H9 (cell line): ENCODE data around the gene GPC6. TPM values are rescaled to one million over a fixed set of nuclear protein-coding genes. Genes with fewer than 3 reads are reported as not detected.

ENCODE experiments used
- DNase-seq: peaks from one replicate; pipeline ENCODE4 v3.0.0-alpha.2; 2017
- H2AFZ ChIP-seq: one replicate; pipeline ENCODE4 v1.6.1; 2013; ENCODE audit warnings: mild to moderate bottlenecking, low read length, control low read depth, moderate library complexity
- H2AK5ac ChIP-seq: 2 replicates; pipeline ENCODE4 v1.6.1; 2013; ENCODE audit warnings: low read length, control low read depth, mixed read lengths; ENCODE audit not compliant: insufficient read length
- H2BK120ac ChIP-seq: one replicate; pipeline ENCODE4 v1.6.1; 2013; ENCODE audit warnings: low read depth, mild to moderate bottlenecking, low read length, control low read depth, inconsistent platforms; ENCODE audit not compliant: poor library complexity, severe bottlenecking
- H2BK12ac ChIP-seq: 2 replicates; pipeline ENCODE4 v1.6.1; 2013; ENCODE audit warnings: low read length, control low read depth, mixed read lengths, low read depth; ENCODE audit not compliant: insufficient read length
- H2BK15ac ChIP-seq: 2 replicates; pipeline ENCODE4 v1.6.1; 2013; ENCODE audit warnings: low read depth, low read length, control low read depth
- H2BK20ac ChIP-seq: one replicate; pipeline ENCODE4 v1.6.1; 2013; ENCODE audit warnings: low read depth, mild to moderate bottlenecking, low read length, control low read depth, inconsistent platforms; ENCODE audit not compliant: poor library complexity, severe bottlenecking
- H2BK5ac ChIP-seq: 2 replicates; pipeline ENCODE4 v1.6.1; 2013; ENCODE audit warnings: low read length, control low read depth, mixed read lengths; ENCODE audit not compliant: insufficient read length
- H3K14ac ChIP-seq: 2 replicates; pipeline ENCODE4 v1.6.1; 2013; ENCODE audit warnings: low read length, control low read depth; ENCODE audit not compliant: insufficient read depth
- H3K18ac ChIP-seq: 2 replicates; pipeline ENCODE4 v1.6.1; 2013; ENCODE audit warnings: low read depth, mild to moderate bottlenecking, mixed read lengths, low read length, control low read depth; ENCODE audit not compliant: insufficient read length
- H3K23ac ChIP-seq: 2 replicates; pipeline ENCODE4 v1.6.1; 2013; ENCODE audit warnings: low read length, control low read depth, mixed read lengths, low read depth; ENCODE audit not compliant: insufficient read length
- H3K23me2 ChIP-seq: 2 replicates; pipeline ENCODE4 v1.6.1; 2013; ENCODE audit warnings: low read depth, mild to moderate bottlenecking, mixed read lengths, low read length, control low read depth; ENCODE audit not compliant: insufficient read length, poor library complexity, severe bottlenecking
- H3K27ac ChIP-seq: 2 replicates; pipeline ENCODE4 v1.5.1; 2013; ENCODE audit warnings: low read length, control low read depth, mixed read lengths, low read depth; ENCODE audit not compliant: insufficient read length
- H3K27me3 ChIP-seq: 2 replicates; pipeline ENCODE4 v1.6.1; 2013; ENCODE audit warnings: low read length, control low read depth, inconsistent platforms; ENCODE audit not compliant: insufficient read depth
- H3K4ac ChIP-seq: 2 replicates; pipeline ENCODE4 v1.6.1; 2013; ENCODE audit warnings: low read depth, mild to moderate bottlenecking, control low read depth, inconsistent platforms, low read length, moderate library complexity
- H3K4me1 ChIP-seq: 2 replicates; pipeline ENCODE4 v1.6.1; 2013; ENCODE audit warnings: low read length, control low read depth, inconsistent platforms; ENCODE audit not compliant: insufficient read depth
- H3K4me2 ChIP-seq: 2 replicates; pipeline ENCODE4 v1.6.1; 2013; ENCODE audit warnings: low read length, control low read depth, mixed read lengths; ENCODE audit not compliant: insufficient read length, insufficient read depth
- H3K56ac ChIP-seq: 2 replicates; pipeline ENCODE4 v1.6.1; 2013; ENCODE audit warnings: low read depth, mild to moderate bottlenecking, mixed read lengths, low read length, control low read depth; ENCODE audit not compliant: insufficient read length
- H3K79me1 ChIP-seq: 2 replicates; pipeline ENCODE4 v1.6.1; 2013; ENCODE audit warnings: low read depth, mild to moderate bottlenecking, moderate library complexity, low read length, control low read depth, inconsistent platforms; ENCODE audit not compliant: insufficient read depth, poor library complexity, severe bottlenecking
- H3K79me2 ChIP-seq: 2 replicates; pipeline ENCODE4 v1.6.1; 2013; ENCODE audit warnings: low read length, control low read depth, inconsistent platforms; ENCODE audit not compliant: insufficient read depth
- H3K9ac ChIP-seq: 2 replicates; pipeline ENCODE4 v1.6.1; 2013; ENCODE audit warnings: low read length, control low read depth, mixed read lengths; ENCODE audit not compliant: insufficient read length; ENCODE audit errors: extremely low read depth
- H3K9me3 ChIP-seq: one replicate; pipeline ENCODE4 v1.6.1; 2013; ENCODE audit warnings: low read depth, low read length, inconsistent platforms; ENCODE audit not compliant: control insufficient read depth
- H3T11ph ChIP-seq: one replicate; pipeline ENCODE4 v1.6.1; 2013; ENCODE audit warnings: mild to moderate bottlenecking, low read length, control low read depth, inconsistent platforms
- H4K20me1 ChIP-seq: one replicate; pipeline ENCODE4 v1.6.1; 2013; ENCODE audit not compliant: control insufficient read depth, insufficient read length, insufficient read depth
- H4K5ac ChIP-seq: 2 replicates; pipeline ENCODE4 v1.6.1; 2013; ENCODE audit warnings: low read depth, mild to moderate bottlenecking, mixed read lengths, low read length, control low read depth; ENCODE audit not compliant: insufficient read length
- H4K8ac ChIP-seq: replicated peaks from 2 replicates; pipeline ENCODE4 v1.6.1; 2013; ENCODE audit warnings: low read length, control low read depth, mixed read lengths, low read depth; ENCODE audit not compliant: insufficient read length
- H4K91ac ChIP-seq: 2 replicates; pipeline ENCODE4 v1.6.1; 2013; ENCODE audit warnings: low read depth, mild to moderate bottlenecking, moderate library complexity, mixed read lengths, low read length, control low read depth; ENCODE audit not compliant: insufficient read length
- H3K27ac Mint-ChIP-seq, 3 experiments: 2 replicates in 2 of 3; 3 replicates in 1 of 3; pipeline ENCODE4 v1.8.0; 2020 to 2021; ENCODE audit warnings: mixed read lengths in 3 of 3, mild to moderate bottlenecking in 1 of 3, moderate library complexity in 1 of 3
- H3K27me3 Mint-ChIP-seq: 2 replicates; pipeline ENCODE4 v1.8.0; 2021; ENCODE audit warnings: low read depth, mild to moderate bottlenecking, moderate library complexity, mixed read lengths
- H3K36me3 Mint-ChIP-seq, 3 experiments: 2 replicates in 2 of 3; 3 replicates in 1 of 3; pipeline ENCODE4 v1.8.0; 2020 to 2021; ENCODE audit warnings: low read depth in 3 of 3, mixed read lengths in 3 of 3; ENCODE audit not compliant: insufficient read depth in 1 of 3
- H3K4me1 Mint-ChIP-seq, 2 experiments: 2 replicates each; pipeline ENCODE4 v1.8.0; 2020; ENCODE audit warnings: mixed read lengths in 2 of 2
- H3K4me3 Mint-ChIP-seq, 2 experiments: 2 replicates in 1 of 2; 3 replicates in 1 of 2; pipeline ENCODE4 v1.8.0; 2020 to 2021; ENCODE audit warnings: mild to moderate bottlenecking in 2 of 2, mixed read lengths in 2 of 2, moderate library complexity in 1 of 2
- H3K9me3 Mint-ChIP-seq, 2 experiments: 2 replicates in 1 of 2; 3 replicates in 1 of 2; pipeline ENCODE4 v1.8.0; 2020; ENCODE audit warnings: mild to moderate bottlenecking in 2 of 2, mixed read lengths in 2 of 2, moderate library complexity in 1 of 2
- WGBS: extraction: QIAGEN DNeasy Blood & Tissue Kit; methylation state at CpG from one replicate; pipeline ENCODE4 v1.1.7; 2013; ENCODE audit warnings: missing lambda C conversion rate, low lambda C conversion rate, mixed read lengths; ENCODE audit not compliant: insufficient read length; ENCODE audit errors: extremely low coverage; 5-methylcytosine and 5-hydroxymethylcytosine counted together
- total RNA-seq: library from RNA; stranded (reverse); gene quantifications from 2 replicates; pipeline ENCODE4 v1.2.1, GENCODE V29; 2021
- TF ChIP-seq, protein P1 (sequence below): fragments of 200-600 bp; sonication (generic); conservative IDR thresholded peaks from 3 replicates; pipeline ENCODE4 v1.8.0; 2021; ENCODE audit warnings: antibody characterized with exemption, mild to moderate bottlenecking

Gene GPC6
- total RNA-seq, 1 experiment from 2014 or later, result 15.6 TPM

GRCh38 chr13:93690139-93690538 lies 463.5 kb downstream of the GPC6 start:
- Histone ChIP-seq H4K5ac (no peak overlapping the region), H3K4ac (no peak overlapping the region), H3K23ac (no peak overlapping the region), H2BK15ac (no peak overlapping the region), H3K79me1 (no peaks in the 10 kb centered on the region), H3K79me2 (no peaks in the 10 kb centered on the region), H2AFZ (no peak overlapping the region), H3K4me1 (no peaks in the 10 kb centered on the region), H2BK5ac (no peak overlapping the region), H4K91ac (no peak overlapping the region), H2AK5ac (no peak overlapping the region), H3K9me3 (no peaks in the 10 kb centered on the region), H3K18ac (no peak overlapping the region), H3K4me2 (no peak overlapping the region), H3T11ph (no peak overlapping the region), H4K8ac (no peak overlapping the region), H3K9ac (no peak overlapping the region), H3K14ac (no peak overlapping the region), H4K20me1 (no peaks in the 10 kb centered on the region), H2BK20ac (no peak overlapping the region), H3K23me2 (no peaks in the 10 kb centered on the region), H2BK12ac (no peak overlapping the region), H3K27ac (no peak overlapping the region), H3K27me3 (no peaks in the 10 kb centered on the region), H3K56ac (no peak overlapping the region), H2BK120ac (no peak overlapping the region)
- Mint-ChIP-seq H3K27me3 (no peaks in the 10 kb centered on the region), H3K4me3 (no peak overlapping the region), H3K27ac (no peak overlapping the region), H3K9me3 (no peaks in the 10 kb centered on the region), H3K4me1 (no peaks in the 10 kb centered on the region), H3K36me3 (no peaks in the 10 kb centered on the region)
- DNase-seq, result no peak
- TF ChIP-seq, protein P1, sequence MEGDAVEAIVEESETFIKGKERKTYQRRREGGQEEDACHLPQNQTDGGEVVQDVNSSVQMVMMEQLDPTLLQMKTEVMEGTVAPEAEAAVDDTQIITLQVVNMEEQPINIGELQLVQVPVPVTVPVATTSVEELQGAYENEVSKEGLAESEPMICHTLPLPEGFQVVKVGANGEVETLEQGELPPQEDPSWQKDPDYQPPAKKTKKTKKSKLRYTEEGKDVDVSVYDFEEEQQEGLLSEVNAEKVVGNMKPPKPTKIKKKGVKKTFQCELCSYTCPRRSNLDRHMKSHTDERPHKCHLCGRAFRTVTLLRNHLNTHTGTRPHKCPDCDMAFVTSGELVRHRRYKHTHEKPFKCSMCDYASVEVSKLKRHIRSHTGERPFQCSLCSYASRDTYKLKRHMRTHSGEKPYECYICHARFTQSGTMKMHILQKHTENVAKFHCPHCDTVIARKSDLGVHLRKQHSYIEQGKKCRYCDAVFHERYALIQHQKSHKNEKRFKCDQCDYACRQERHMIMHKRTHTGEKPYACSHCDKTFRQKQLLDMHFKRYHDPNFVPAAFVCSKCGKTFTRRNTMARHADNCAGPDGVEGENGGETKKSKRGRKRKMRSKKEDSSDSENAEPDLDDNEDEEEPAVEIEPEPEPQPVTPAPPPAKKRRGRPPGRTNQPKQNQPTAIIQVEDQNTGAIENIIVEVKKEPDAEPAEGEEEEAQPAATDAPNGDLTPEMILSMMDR, result no peak
- no CpG with 5 or more reads among the region's 1 CpG for WGBS
